TTC549 (cell line): ENCODE data around the gene CEP85L.

Source experiments
- FAIRE-seq: peaks from 2 replicates; lab custom pipeline; 2012; peaks lifted over from hg19 to GRCh38; lab: Jason Lieb, UNC

Gene CEP85L

DNA sequence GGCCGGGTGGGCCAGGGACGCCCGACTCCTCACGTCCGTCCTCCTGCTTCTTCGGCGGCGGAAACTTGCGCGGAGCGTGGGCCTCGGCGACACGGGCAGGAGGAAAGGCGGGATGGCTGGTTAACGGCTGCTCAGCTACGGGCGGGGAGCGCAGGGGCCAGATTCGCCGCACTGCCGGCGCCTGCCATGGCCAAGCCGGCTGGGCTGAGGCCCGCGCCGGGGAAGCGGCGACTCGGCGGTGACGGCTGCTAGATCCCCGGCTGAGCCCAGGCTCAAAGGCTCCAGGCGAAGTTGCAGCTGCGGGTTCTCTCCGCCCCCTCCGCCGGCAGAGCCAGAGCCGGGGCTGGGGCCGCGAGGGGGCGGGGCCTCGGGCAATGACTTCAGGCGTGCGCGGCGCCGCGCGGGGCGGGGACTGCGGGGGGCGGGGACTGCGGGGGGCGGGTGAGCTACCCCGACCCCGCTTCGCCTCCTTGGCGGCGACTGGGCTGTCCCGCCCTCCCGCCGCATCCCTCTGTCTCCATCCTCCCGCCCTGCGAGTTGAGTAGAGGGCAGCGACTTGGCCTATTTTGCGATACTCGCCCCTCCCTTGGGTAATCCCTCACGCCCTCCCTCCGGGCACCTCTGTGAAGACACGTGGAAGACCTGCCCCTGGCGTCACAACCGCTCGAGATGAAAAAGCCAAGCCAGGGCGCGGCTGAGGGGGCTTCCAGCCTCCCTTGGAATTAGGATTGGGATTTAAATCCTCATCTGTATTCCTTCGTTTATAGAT is at the start of gene CEP85L:
TSS of gene CEP85L (minus strand) at position 310 of the 769 bp plus-strand sequence. CDS start 322 bp downstream, outside the sequence.
- no peak for FAIRE-seq

DNA sequence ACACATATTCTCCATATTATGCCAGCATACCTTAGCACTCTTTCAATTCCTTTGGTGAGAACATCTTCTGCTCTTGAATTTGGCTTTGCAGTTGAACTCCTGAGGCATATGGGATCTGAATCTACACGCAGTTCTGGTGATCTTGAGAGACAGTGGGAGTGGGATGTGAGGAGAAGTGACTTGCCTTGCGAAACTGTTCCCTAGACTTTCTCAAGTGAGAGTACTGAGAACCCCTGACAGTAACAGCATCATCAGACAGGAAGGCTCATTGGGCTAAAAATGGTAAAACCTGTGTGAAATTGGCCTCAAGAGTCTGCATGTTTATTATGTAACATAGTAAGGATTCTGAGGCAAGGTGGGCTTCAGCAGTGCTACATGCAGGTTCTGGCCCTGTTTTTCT is 49.1 kb upstream of the CEP85L start:
- no peak for FAIRE-seq

DNA sequence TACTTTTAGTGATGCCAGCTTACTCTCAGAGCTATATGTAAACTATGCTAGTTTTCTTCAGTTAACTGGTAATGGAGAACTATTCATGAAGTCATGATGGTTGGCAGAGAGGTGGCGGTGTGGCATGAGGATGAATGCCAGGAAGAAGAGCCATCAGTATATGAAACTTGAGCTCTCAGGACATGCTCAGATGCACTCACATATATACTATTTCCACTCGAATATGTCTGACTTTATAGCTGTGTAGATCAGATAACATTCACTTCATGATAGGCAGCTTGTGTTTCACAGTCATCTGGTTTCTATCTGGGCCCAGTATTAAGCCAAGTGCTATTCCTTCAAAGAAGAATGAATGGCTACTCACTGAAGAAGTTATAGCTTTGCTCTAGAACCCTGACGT is 46.2 kb upstream of the CEP85L start:
- no peak for FAIRE-seq

- FAIRE-seq, result no peak
Observed at GRCh38 chr6:118696271-118696670, 44.9 kb upstream of the CEP85L start.

- no peak for FAIRE-seq
Observed at GRCh38 chr6:118693562-118693961, 42.2 kb upstream of the CEP85L start.

GRCh38 chr6:118685823-118686449 is 34.5 kb upstream of the CEP85L start:
- no peak for FAIRE-seq

DNA sequence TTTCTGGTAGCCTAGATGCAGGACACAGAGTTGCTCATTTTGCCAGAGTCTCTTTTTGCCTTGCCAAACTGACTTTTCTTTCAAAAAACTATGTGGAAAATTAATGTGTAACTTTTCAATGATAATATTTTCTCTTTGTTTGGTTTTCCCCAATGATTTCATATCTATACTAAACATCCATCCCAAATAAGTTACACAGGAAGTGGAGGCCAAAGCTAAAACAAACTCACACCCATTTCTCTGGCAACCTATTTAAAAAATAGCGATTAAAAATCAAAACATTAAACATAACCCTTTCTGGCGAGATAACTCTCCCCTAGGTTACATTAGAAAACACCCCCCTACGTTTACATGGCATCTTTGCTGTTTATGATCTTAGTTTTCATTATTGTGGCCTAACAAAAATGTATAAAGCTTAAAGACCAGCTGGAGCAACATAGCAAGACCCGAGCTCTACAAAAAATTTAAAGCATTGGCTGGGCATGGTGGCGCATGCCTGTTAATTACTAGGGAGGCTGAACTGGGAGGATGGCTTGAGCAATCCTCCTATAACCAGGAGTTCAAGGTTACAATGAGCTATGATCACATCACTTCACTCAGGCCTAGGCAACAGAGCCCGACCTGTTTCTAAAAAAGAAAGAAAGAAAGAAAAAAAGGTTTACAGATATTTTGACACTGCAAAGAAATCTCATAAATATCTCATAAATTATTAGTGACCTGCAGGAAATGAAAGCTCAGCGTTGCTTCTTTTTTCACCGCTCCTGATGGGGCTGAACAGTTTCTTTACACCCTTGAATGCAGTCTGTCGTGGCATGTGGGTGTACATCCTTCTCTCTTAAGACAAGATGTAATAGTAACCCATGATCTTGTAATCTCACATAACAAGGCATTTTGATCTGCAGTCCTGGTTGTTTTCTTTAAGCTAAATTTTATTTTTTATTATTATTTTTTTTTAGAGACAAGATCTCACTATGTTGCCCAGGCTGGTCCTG is 32.8 kb upstream of the CEP85L start:
- no peak for FAIRE-seq

- no peak for FAIRE-seq
Observed at GRCh38 chr6:118680452-118681095, 29.2 kb upstream of the CEP85L start.

DNA sequence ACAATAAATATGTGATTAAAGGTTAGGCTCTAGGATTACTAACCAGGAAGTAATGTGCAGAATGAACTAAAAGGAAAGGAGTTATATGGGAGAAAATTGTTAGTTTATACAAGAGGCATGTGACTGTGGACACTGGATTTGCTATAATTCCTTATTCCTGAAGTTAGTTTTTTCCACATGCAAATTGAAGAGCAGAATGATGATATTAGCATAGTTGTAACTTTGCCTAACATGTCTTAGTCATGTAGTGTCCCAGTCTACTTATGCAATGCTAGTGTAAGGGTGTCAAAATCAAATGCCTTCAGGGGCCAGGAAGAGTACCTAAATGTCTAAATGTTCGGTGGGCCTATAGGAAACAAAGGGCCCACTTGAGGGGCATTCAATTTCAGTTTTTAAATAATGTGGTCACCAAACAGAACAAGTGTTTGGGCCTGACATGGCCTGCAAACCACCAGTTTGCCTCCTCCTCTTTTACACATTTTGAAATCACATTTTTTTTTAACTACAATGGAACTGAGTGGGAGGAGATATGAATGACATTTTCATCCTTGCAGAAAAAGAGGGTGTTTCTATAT is 28.0 kb upstream of the CEP85L start:
- no peak for FAIRE-seq

DNA sequence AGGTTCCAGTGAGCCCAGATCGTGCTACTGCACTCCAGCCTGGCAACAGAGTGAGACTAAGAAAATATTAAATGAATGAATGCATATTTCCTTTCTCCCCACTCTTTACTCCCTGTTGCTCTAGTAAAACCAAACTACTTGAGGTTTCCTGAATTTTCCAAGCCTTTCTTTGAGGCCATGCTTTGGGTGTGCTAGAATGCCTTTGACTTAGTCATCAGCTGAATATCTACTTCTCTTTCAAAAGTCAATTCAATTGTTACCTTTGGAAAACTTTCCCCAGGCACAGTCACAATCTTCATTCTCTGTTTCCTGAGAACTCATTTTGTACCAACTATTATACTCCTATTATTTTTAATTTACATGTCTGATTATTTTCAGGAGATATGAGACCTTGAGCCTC is 27.5 kb upstream of the CEP85L start:
- FAIRE-seq, result no peak

- no peak for FAIRE-seq
Observed at GRCh38 chr6:118677193-118677592, 25.8 kb upstream of the CEP85L start.

DNA sequence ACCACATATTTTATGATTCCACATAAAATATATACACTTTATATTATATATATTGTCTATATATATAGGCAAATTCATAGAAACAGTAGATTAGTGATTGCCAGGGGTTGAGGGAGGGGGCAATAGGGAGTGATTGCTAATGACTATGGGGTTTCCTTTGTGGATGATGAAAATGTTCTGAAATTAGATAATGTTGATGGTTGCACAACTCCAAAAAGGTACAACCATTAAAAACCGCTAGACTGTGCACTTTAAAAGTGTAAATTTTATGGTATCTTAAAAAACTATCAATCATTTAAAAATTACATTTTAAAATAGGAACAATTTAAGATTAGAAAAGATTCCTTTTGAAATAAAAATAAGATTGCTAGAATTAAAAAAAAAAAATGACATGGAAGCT is 23.8 kb upstream of the CEP85L start:
- no peak for FAIRE-seq

GRCh38 chr6:118674772-118675171 is 23.4 kb upstream of the CEP85L start:
- FAIRE-seq, result no peak

DNA sequence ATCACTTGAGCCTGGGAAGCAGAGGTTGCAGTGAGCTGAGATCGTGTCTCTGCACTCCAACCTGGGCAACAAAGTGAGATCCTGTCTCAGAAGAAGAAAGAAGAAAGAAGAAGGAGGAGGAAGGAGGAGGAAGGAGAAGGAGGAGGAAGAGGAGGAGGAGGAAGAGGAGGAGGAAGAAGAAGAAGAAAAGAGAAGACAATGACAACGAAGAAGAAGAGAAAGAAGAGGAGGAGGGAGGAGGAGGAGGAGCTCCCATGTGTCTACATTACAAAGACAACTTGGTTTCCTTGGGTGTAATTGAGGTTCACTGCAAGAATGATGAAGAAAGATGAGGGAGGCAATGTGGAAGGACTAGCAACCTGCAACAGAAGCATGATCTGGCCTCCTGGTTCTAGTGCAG is 21.3 kb upstream of the CEP85L start:
- FAIRE-seq, result no peak

- FAIRE-seq, result no peak
Observed at GRCh38 chr6:118669561-118669960, 18.2 kb upstream of the CEP85L start.

- no peak for FAIRE-seq
Observed at GRCh38 chr6:118668761-118669385, 17.5 kb upstream of the CEP85L start.

DNA sequence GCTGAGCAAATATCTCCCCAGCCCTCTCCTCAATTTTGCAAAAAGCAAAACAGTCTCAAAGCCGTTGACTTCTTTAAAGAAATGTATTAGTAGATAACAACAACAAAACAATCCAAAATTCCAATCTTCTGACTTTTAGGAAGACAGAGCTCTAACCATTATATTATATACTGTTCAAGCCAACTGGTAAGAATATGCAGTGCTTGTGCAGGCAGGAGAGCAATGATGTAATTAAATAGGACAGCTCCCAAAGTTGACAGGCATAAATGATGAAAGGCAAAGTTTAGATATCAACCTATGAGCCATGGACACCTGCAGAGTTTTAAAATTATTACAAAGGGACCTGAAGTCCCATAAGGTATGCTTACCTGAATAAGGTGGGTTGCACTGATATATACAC is 16.6 kb upstream of the CEP85L start:
- FAIRE-seq, result no peak

DNA sequence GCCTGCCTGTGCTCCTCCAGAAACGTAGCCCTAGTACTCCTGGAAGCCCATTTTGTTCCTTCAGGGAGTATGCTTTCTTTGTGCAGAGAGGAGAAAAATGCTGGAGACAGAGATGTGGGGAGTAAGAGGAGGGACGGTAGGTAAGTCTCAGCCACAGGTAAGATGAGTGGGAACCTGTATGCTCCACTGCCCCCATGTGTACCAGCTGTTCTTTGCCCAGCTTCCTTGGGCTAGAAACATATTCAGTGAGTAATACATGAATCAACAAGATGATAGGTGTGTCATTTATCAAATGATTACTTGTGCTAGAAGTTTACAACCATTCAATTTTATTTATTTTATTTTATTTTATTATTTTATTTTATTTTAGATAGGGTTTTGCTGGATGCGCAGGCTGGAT is 13.6 kb upstream of the CEP85L start:
- FAIRE-seq, result no peak

DNA sequence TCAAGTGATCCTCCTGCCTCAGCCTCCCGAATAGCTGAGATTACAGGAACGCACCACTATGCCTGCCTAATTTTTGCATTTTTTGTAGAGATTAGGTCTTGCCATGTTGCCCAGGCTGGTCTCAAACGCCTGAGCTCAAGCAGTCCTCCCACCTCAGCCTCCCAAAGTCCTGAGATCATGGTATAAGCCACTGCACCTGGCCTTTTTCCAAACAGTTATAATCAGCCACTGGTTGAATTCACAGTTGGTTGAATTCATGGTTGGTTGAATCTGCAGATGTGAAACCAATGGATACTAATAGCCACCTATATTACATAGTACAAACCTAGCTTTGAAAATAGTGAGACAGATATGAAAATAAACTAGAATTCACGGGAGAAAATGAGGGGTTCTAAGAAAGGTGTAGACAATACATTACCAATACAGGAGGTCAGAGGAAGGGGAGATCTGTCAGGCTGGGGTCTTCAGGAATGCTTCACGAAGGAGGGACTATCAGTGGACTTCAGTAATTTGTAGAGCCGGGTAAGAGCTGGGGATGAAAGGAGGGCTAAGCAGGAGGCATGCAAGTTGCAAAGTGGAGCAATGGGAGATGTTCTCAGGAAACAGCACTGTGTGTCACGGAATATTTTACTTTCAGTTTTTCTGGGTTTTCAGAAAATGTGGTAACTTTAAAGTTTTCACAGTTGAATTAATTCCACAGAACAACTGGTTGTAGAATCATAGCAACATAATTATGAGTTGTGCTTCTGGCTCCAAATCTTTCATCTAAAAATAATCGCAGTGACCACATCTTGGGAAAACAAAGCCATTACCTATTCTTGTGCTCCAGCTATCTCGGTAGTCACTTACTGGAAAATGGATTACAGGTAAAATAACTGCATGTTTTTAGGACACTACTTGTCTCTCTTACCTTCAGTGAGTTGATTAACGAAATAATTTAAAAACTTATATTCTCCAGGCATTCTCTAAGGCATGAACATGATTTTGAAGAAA is 12.9 kb upstream of the CEP85L start:
- no peak for FAIRE-seq

DNA sequence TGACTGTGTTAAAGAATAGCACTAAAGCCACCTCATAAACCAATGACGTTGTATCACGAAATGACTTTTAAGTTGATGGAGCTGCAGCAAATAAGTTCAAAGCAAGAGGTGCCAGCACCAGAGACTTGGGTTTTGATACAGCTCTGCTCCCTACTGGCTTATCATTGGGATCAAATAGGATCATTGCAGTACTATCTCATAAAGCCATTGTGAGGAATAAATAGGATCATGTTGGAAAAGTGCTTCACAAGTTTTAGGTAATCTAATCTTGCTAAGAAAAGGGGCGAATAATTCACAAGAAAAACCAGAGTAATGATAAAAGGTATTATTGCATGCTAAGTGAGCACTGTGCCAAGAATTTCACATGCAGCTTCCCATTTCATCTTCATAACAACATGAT is 10.4 kb upstream of the CEP85L start:
- FAIRE-seq, result no peak
